Sigmoid colon (tissue), 4 donors: Measurements from ENCODE around the gene SBSN.

Experiments used
- POLR2A ChIP-seq, 2 donors: fragments of 450-650 bp; IDR thresholded peaks; one replicate each; pipeline ENCODE4 v1.6.1; 2016; ENCODE audit warnings: antibody characterized with exemption in 2 of 2, mild to moderate bottlenecking in 2 of 2, moderate library complexity in 2 of 2
- POLR2AphosphoS5 ChIP-seq, 4 donors: sonication (generic); formaldehyde crosslinking; IDR thresholded peaks; one replicate each; pipeline ENCODE4 v1.6.1; 2017; ENCODE audit warnings: antibody characterized with exemption in 4 of 4
- TF ChIP-seq, protein P1 (sequence below), 4 experiments: fragments of 450-650 bp in 3 of 4; fragments of 200-600 bp in 1 of 4; IDR thresholded peaks; one replicate each; pipeline ENCODE4 v1.5.1; 2016 to 2019; ENCODE audit warnings: antibody characterized with exemption in 4 of 4, mild to moderate bottlenecking in 3 of 4, moderate library complexity in 2 of 4

DNA sequence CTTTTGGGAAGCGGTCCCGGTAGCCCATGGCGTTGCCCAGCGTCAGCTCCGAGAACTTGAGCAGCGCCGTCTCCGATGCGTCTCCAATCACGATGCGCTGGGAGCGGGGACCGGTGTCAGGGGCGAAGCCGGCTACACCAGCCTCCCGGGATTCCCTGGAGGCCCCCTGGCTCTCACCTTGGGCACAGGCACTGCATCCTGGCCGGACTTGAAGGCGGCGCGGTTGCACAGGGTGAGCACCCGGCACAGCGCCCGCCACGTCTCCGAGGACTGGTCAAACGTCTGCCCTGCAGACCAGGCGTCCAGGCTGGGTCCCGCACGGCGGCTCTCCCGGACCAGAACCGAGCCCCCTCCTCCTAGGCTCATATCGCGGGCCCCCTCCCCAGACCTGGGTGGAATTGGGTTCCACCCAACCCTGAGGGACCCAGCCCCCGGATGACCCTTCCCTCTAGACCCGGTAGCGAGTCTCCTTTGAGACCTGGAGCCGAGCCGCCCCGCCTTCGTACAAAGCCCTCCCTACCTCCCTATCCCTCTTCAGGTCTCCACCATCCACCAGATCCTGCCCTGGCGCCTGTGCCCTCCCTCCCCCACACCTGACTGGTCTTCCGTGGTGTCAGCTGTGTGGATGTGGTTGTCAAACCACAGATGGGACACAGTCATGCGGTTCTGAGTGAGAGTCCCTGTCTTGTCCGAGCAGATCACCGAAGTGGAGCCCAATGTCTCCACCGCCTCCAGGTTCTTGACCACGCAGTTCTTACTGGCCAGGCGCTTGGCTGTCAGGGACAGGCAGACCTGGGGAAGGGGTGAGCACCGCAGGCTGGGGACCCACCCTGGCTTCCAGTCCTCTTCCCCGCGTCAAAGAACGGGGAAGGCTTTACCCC, 30.5 kb upstream of the SBSN start:
- TF ChIP-seq, protein P1, sequence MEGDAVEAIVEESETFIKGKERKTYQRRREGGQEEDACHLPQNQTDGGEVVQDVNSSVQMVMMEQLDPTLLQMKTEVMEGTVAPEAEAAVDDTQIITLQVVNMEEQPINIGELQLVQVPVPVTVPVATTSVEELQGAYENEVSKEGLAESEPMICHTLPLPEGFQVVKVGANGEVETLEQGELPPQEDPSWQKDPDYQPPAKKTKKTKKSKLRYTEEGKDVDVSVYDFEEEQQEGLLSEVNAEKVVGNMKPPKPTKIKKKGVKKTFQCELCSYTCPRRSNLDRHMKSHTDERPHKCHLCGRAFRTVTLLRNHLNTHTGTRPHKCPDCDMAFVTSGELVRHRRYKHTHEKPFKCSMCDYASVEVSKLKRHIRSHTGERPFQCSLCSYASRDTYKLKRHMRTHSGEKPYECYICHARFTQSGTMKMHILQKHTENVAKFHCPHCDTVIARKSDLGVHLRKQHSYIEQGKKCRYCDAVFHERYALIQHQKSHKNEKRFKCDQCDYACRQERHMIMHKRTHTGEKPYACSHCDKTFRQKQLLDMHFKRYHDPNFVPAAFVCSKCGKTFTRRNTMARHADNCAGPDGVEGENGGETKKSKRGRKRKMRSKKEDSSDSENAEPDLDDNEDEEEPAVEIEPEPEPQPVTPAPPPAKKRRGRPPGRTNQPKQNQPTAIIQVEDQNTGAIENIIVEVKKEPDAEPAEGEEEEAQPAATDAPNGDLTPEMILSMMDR (IDR thresholded peaks at IDR 0.05): no peak
- TF ChIP-seq POLR2AphosphoS5 (IDR thresholded peaks at IDR 0.05) (no peak), POLR2A (IDR thresholded peaks at IDR 0.05) (no peak)
